Measurements from ENCODE around the gene SIT1.

Gene SIT1

GRCh38 chr9:35664531-35665470, 14.1 kb upstream of the SIT1 start, which contains the start of gene ARHGEF39:
TSS of gene ARHGEF39 (minus strand) at chr9:35665195. CDS start at chr9:35665169, 26 bp downstream.
- H3K36me3 ChIP-seq (ENCODE audit: insufficient read depth, low read length): peaks cover 33% of the 10 kb centered on the region; the same call in 1 of the 2 replicates
- peak within 1 kb of the TSS; percentile 91 for H3K9ac ChIP-seq (ENCODE audit: low read length)
- H3K27me3 ChIP-seq (ENCODE audit: insufficient read depth, low read length): no peaks in the 10 kb centered on the region
- TF ChIP-seq EZH2 (IDR thresholded peaks at IDR 0.05; ENCODE audit: borderline replicate concordance, low read length): no peak
- TF ChIP-seq, protein P1, sequence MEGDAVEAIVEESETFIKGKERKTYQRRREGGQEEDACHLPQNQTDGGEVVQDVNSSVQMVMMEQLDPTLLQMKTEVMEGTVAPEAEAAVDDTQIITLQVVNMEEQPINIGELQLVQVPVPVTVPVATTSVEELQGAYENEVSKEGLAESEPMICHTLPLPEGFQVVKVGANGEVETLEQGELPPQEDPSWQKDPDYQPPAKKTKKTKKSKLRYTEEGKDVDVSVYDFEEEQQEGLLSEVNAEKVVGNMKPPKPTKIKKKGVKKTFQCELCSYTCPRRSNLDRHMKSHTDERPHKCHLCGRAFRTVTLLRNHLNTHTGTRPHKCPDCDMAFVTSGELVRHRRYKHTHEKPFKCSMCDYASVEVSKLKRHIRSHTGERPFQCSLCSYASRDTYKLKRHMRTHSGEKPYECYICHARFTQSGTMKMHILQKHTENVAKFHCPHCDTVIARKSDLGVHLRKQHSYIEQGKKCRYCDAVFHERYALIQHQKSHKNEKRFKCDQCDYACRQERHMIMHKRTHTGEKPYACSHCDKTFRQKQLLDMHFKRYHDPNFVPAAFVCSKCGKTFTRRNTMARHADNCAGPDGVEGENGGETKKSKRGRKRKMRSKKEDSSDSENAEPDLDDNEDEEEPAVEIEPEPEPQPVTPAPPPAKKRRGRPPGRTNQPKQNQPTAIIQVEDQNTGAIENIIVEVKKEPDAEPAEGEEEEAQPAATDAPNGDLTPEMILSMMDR (IDR thresholded peaks at IDR 0.05; ENCODE audit: low read length): peak; percentile 53
- H2AFZ ChIP-seq (ENCODE audit: low read length): no peak within 1 kb of the TSS
- H3K4me2 ChIP-seq (ENCODE audit: low read length): peak within 1 kb of the TSS; percentile 71
- no peaks in the 10 kb centered on the region for H4K20me1 ChIP-seq (ENCODE audit: insufficient read depth, low read length)
- H3K4me1 ChIP-seq (ENCODE audit: insufficient read depth, low read length, severe bottlenecking): peaks cover 52% of the 10 kb centered on the region
- H3K27ac ChIP-seq (ENCODE audit: low read depth, low read length, poor library complexity, severe bottlenecking): peak within 1 kb of the TSS; percentile 85
- H3K4me3 ChIP-seq (ENCODE audit: low read depth, low read length, poor library complexity, severe bottlenecking): peak within 1 kb of the TSS; percentile 74
- H3K9me2 ChIP-seq (ENCODE audit: low read depth, low read length): no peaks in the 10 kb centered on the region
- no peaks in the 10 kb centered on the region for H3K9me3 ChIP-seq (ENCODE audit: low read length)
- H3F3A ChIP-seq (ENCODE audit: insufficient read depth, low read length): no peaks in the 10 kb centered on the region
- H3K79me2 ChIP-seq (ENCODE audit: insufficient read depth, low read length): no peaks in the 10 kb centered on the region

- H3K4me1 ChIP-seq (ENCODE audit: insufficient read depth, low read length, severe bottlenecking): peaks cover 70% of the 10 kb centered on the region
- H3K27me3 ChIP-seq (ENCODE audit: insufficient read depth, low read length): no peaks in the 10 kb centered on the region
- H3K79me2 ChIP-seq (ENCODE audit: insufficient read depth, low read length): no peaks in the 10 kb centered on the region
- peak overlapping the region; percentile 30 for H3K27ac ChIP-seq (ENCODE audit: low read depth, low read length, poor library complexity, severe bottlenecking)
- no peaks in the 10 kb centered on the region for H3K9me3 ChIP-seq (ENCODE audit: low read length)
- H3F3A ChIP-seq (ENCODE audit: insufficient read depth, low read length): no peaks in the 10 kb centered on the region
- H3K9ac ChIP-seq (ENCODE audit: low read length): no peak overlapping the region
- H3K4me2 ChIP-seq (ENCODE audit: low read length): peak overlapping the region; percentile 71; the same call in 1 of the 2 replicates
- H2AFZ ChIP-seq (ENCODE audit: low read length): no peak overlapping the region
- H4K20me1 ChIP-seq (ENCODE audit: insufficient read depth, low read length): no peaks in the 10 kb centered on the region
- H3K4me3 ChIP-seq (ENCODE audit: low read depth, low read length, poor library complexity, severe bottlenecking): peak overlapping the region; percentile 74
- no peaks in the 10 kb centered on the region for H3K9me2 ChIP-seq (ENCODE audit: low read depth, low read length)
- TF ChIP-seq, protein P1 (IDR thresholded peaks at IDR 0.05; ENCODE audit: low read length): no peak
- TF ChIP-seq EZH2 (IDR thresholded peaks at IDR 0.05; ENCODE audit: borderline replicate concordance, low read length): no peak
- H3K36me3 ChIP-seq (ENCODE audit: insufficient read depth, low read length): peaks cover 33% of the 10 kb centered on the region; the same call in 1 of the 2 replicates
Measured at GRCh38 chr9:35662437-35662836, 11.7 kb upstream of the SIT1 start.

DNA sequence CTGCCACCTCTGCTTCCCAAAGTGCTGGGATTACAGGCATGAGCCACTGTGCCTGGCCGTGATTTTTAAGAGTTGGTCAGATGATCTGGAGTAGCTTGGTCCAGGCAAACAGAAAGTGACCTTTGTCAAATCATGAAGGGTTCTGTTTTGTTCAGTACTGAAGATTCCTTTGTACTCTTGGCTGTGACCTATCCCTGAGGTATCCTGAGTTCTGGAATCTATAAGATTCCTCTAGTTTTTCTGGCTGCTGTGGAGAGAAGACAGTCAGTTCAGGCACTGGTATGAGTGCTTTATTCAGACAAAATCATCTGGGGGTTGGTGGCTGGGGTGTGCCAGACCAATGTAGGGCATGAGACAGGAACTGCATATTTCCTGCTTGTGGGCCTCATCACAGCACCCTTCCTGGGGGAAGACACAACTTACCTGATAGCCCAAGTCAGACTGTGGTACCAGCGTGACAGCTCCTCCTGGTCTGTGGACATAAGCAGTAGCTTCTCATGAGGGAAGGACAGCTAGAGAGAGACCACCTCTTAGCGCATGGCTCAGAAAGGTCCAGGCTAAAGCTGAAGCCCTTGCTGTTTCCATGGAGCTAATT, 11.1 kb upstream of the SIT1 start:
- Histone ChIP-seq H3K4me3 (ENCODE audit: low read depth, low read length, poor library complexity, severe bottlenecking) (no peak overlapping the region), H3K9me3 (ENCODE audit: low read length) (no peaks in the 10 kb centered on the region), H3F3A (ENCODE audit: insufficient read depth, low read length) (no peaks in the 10 kb centered on the region), H3K4me1 (ENCODE audit: insufficient read depth, low read length, severe bottlenecking) (peaks cover 76% of the 10 kb centered on the region), H4K20me1 (ENCODE audit: insufficient read depth, low read length) (no peaks in the 10 kb centered on the region), H3K27me3 (ENCODE audit: insufficient read depth, low read length) (no peaks in the 10 kb centered on the region), H3K9ac (ENCODE audit: low read length) (no peak overlapping the region), H2AFZ (ENCODE audit: low read length) (no peak overlapping the region), H3K9me2 (ENCODE audit: low read depth, low read length) (no peaks in the 10 kb centered on the region), H3K4me2 (ENCODE audit: low read length) (peak overlapping the region; percentile 71; the same call in 1 of the 2 replicates), H3K79me2 (ENCODE audit: insufficient read depth, low read length) (no peaks in the 10 kb centered on the region), H3K27ac (ENCODE audit: low read depth, low read length, poor library complexity, severe bottlenecking) (peak overlapping the region; percentile 30), H3K36me3 (ENCODE audit: insufficient read depth, low read length) (peaks cover 33% of the 10 kb centered on the region; the same call in 1 of the 2 replicates)
- no peak for TF ChIP-seq EZH2 (IDR thresholded peaks at IDR 0.05; ENCODE audit: borderline replicate concordance, low read length)
- TF ChIP-seq, protein P1 (IDR thresholded peaks at IDR 0.05; ENCODE audit: low read length): no peak
